IMR-90 (cell line): ENCODE results near the gene DNAH9. TPM values are rescaled to one million over a fixed set of nuclear protein-coding genes. Genes with fewer than 3 reads are reported as not detected.

Source experiments
- ATAC-seq: fragments of 200-7000 bp; cut with Tn5 transposase; 2 replicates; pipeline ENCODE4 v1.9.1; 2020; ENCODE audit warnings: low read depth, mild to moderate bottlenecking, moderate library complexity
- BruUV-seq: library from RNA; stranded (reverse); fragments of 400-500 nt; replicated peaks from 2 replicates; lab custom pipeline; 2021; lab: Mats Ljungman, UMichigan
- CTCF ChIA-PET: fragments of 300-600 bp; formaldehyde crosslinking; extraction: SDS; loops from one replicate; lab custom pipeline; 2021; ENCODE audit warnings: antibody characterized with exemption; lab: Yijun Ruan, JAX
- POLR2A ChIA-PET: fragments of 300-600 bp; sonication (Branson Sonifier 250); formaldehyde crosslinking; loops from one replicate; lab custom pipeline; 2022; ENCODE audit warnings: antibody characterized with exemption; ENCODE audit not compliant: unreplicated experiment; lab: Charles Lee
- DNase-seq: peaks from one replicate; pipeline ENCODE4 v3.0.0; 2013
- H2AFZ ChIP-seq: replicated peaks from 2 replicates; pipeline ENCODE3; 2013; ENCODE audit warnings: low read length, mild to moderate bottlenecking; ENCODE audit not compliant: poor library complexity
- H2AK5ac ChIP-seq: 2 replicates; pipeline ENCODE4 v1.6.1; 2013; ENCODE audit warnings: low read depth, low read length, inconsistent platforms
- H2AK9ac ChIP-seq: replicated peaks from 2 replicates; pipeline ENCODE3; 2013; ENCODE audit warnings: mild to moderate bottlenecking, low read depth, low read length, moderate library complexity; ENCODE audit not compliant: poor library complexity
- H2BK120ac ChIP-seq: 2 replicates; pipeline ENCODE4 v1.6.1; 2013; ENCODE audit warnings: low read depth, low read length, inconsistent platforms
- H2BK15ac ChIP-seq: 3 replicates; pipeline ENCODE4 v1.6.1; 2013; ENCODE audit warnings: low read depth, low read length, inconsistent platforms
- H2BK20ac ChIP-seq: 2 replicates; pipeline ENCODE4 v1.6.1; 2013; ENCODE audit warnings: low read depth, mild to moderate bottlenecking, inconsistent platforms, low read length, moderate library complexity
- H2BK5ac ChIP-seq: 2 replicates; pipeline ENCODE4 v1.6.1; 2013; ENCODE audit warnings: mild to moderate bottlenecking, low read depth, low read length, inconsistent platforms; ENCODE audit not compliant: poor library complexity, severe bottlenecking
- H3K14ac ChIP-seq: replicated peaks from 2 replicates; pipeline ENCODE4 v1.6.1; 2013; ENCODE audit warnings: low read depth, low read length, inconsistent platforms
- H3K18ac ChIP-seq: 2 replicates; pipeline ENCODE4 v1.6.1; 2013; ENCODE audit warnings: low read depth, low read length, control low read depth
- H3K23ac ChIP-seq: 2 replicates; pipeline ENCODE4 v1.6.1; 2013; ENCODE audit warnings: low read depth, low read length, inconsistent platforms
- H3K27ac ChIP-seq: 2 replicates; pipeline ENCODE4 v1.5.1; 2013; ENCODE audit warnings: mild to moderate bottlenecking, control low read depth, low read length; ENCODE audit not compliant: insufficient read depth
- H3K27me3 ChIP-seq: 2 replicates; pipeline ENCODE4 v1.6.1; 2013; ENCODE audit warnings: low read length; ENCODE audit not compliant: control insufficient read depth, insufficient read depth
- H3K36me3 ChIP-seq: 2 replicates; pipeline ENCODE4 v1.6.1; 2013; ENCODE audit warnings: low read length, mixed read lengths; ENCODE audit not compliant: control insufficient read depth, insufficient read depth
- H3K4ac ChIP-seq: 2 replicates; pipeline ENCODE4 v1.6.1; 2013; ENCODE audit warnings: low read depth, low read length, inconsistent platforms
- H3K4me1 ChIP-seq: 2 replicates; pipeline ENCODE4 v1.6.1; 2013; ENCODE audit warnings: low read length, mixed read lengths; ENCODE audit not compliant: control insufficient read depth, insufficient read depth
- H3K4me2 ChIP-seq: 2 replicates; pipeline ENCODE4 v1.6.1; 2013; ENCODE audit warnings: low read depth, mild to moderate bottlenecking, control low read depth, low read length, moderate library complexity
- H3K4me3 ChIP-seq: 2 replicates; pipeline ENCODE4 v1.5.1; 2013; ENCODE audit warnings: low read depth, mild to moderate bottlenecking, control low read depth, low read length, moderate library complexity; ENCODE audit not compliant: insufficient read depth
- H3K56ac ChIP-seq: 2 replicates; pipeline ENCODE4 v1.6.1; 2013; ENCODE audit warnings: low read length, inconsistent platforms; ENCODE audit not compliant: insufficient read depth; ENCODE audit errors: extremely low read depth
- H3K79me1 ChIP-seq, 2 experiments: 2 replicates each; pipeline ENCODE4 v1.6.1; 2013; ENCODE audit warnings: low read length in 2 of 2, inconsistent platforms in 1 of 2, low read depth in 1 of 2
- H3K9ac ChIP-seq: 2 replicates; pipeline ENCODE4 v1.6.1; 2013; ENCODE audit warnings: low read depth, low read length, control low read depth
- H3K9me1 ChIP-seq: 2 replicates; pipeline ENCODE4 v1.6.1; 2013; ENCODE audit warnings: low read length, inconsistent platforms; ENCODE audit not compliant: insufficient read depth
- H3K9me3 ChIP-seq: 2 replicates; pipeline ENCODE4 v1.6.1; 2013; ENCODE audit warnings: low read length; ENCODE audit not compliant: control insufficient read depth, insufficient read depth
- H4K20me1 ChIP-seq: 2 replicates; pipeline ENCODE4 v1.6.1; 2013; ENCODE audit warnings: low read length, inconsistent platforms; ENCODE audit not compliant: insufficient read depth
- H4K5ac ChIP-seq: 2 replicates; pipeline ENCODE4 v1.6.1; 2013; ENCODE audit warnings: mild to moderate bottlenecking, low read depth, low read length, control low read depth
- H4K8ac ChIP-seq, 2 experiments: 2 replicates each; pipeline ENCODE4 v1.6.1; 2013; ENCODE audit warnings: low read depth in 2 of 2, low read length in 2 of 2, control low read depth in 1 of 2, inconsistent platforms in 1 of 2
- H4K91ac ChIP-seq: 2 replicates; pipeline ENCODE4 v1.6.1; 2013; ENCODE audit warnings: low read depth, low read length, inconsistent platforms; ENCODE audit not compliant: insufficient read depth
- BHLHE40 ChIP-seq: fragments of 150-350 bp; IDR thresholded peaks from 2 replicates; pipeline ENCODE4 v1.6.1; 2016; ENCODE audit warnings: mild to moderate bottlenecking, low read depth, low read length
- CEBPB ChIP-seq: IDR thresholded peaks from 2 replicates; pipeline ENCODE4 v1.6.1; 2012; ENCODE audit warnings: low read depth, low read length, improper control_type of control experiment
- CHD1 ChIP-seq: IDR thresholded peaks from 2 replicates; pipeline ENCODE4 v1.6.1; 2012; ENCODE audit warnings: low read depth, low read length, improper control_type of control experiment
- FOS ChIP-seq: fragments of 150-350 bp; IDR thresholded peaks from 2 replicates; pipeline ENCODE4 v1.6.1; 2016; ENCODE audit warnings: low read depth, low read length
- MAFK ChIP-seq: IDR thresholded peaks from 2 replicates; pipeline ENCODE4 v1.6.1; 2012; ENCODE audit warnings: low read depth, low read length, improper control_type of control experiment
- MAZ ChIP-seq: IDR thresholded peaks from 2 replicates; pipeline ENCODE4 v1.6.1; 2012; ENCODE audit warnings: low read depth, mild to moderate bottlenecking, low read length, improper control_type of control experiment, moderate library complexity, borderline replicate concordance
- MXI1 ChIP-seq: IDR thresholded peaks from 2 replicates; pipeline ENCODE4 v1.6.1; 2012; ENCODE audit warnings: low read depth, mild to moderate bottlenecking, low read length, moderate library complexity, borderline replicate concordance
- NFE2L2 ChIP-seq: fragments of 150-350 bp; IDR thresholded peaks from 2 replicates; pipeline ENCODE4 v1.6.1; 2016; ENCODE audit warnings: low read depth, mild to moderate bottlenecking, low read length
- POLR2A ChIP-seq: IDR thresholded peaks from 2 replicates; pipeline ENCODE4 v1.6.1; 2012; ENCODE audit warnings: mild to moderate bottlenecking, low read depth, low read length
- RCOR1 ChIP-seq: IDR thresholded peaks from 2 replicates; pipeline ENCODE4 v1.6.1; 2012; ENCODE audit warnings: mild to moderate bottlenecking, low read length, improper control_type of control experiment; ENCODE audit not compliant: insufficient replicate concordance
- SMC3 ChIP-seq: fragments of 150-350 bp; IDR thresholded peaks from 2 replicates; pipeline ENCODE4 v1.6.1; 2016; ENCODE audit warnings: low read depth, mild to moderate bottlenecking, antibody characterized with exemption, low read length, moderate library complexity
- WGBS, 2 experiments: methylation state at CpG; one replicate each; pipeline versions ENCODE4 v1.1.5 to v1.1.7; 2013; ENCODE audit warnings: missing lambda C conversion rate in 2 of 2; ENCODE audit not compliant: insufficient read length in 1 of 2; ENCODE audit errors: extremely low coverage in 2 of 2; 5-methylcytosine and 5-hydroxymethylcytosine counted together
- dilution Hi-C: fragments of 300-500 bp; cut with HindIII; formaldehyde crosslinking; loops from one replicate; pipeline ENCODE4 v1.14.3; 2018; ENCODE audit warnings: low sequenced_read_pairs; ENCODE audit not compliant: unreplicated experiment
- in situ Hi-C: fragments of 300-500 bp; cut with MboI; formaldehyde crosslinking; loops from 3 replicates; pipeline ENCODE4 v1.14.3; 2019; ENCODE audit warnings: low sequenced_read_pairs, inconsistent platforms, mixed read lengths
- intact Hi-C: fragments of 100-400 bp; cut with micrococcal nuclease; formaldehyde crosslinking; loops from 2 replicates; pipeline ENCODE4 v1.10.0; 2022
- polyA plus RNA-seq, 3 experiments: library from polyadenylated mRNA; depleted of rRNA; stranded (reverse); fragments of >200 nt; gene quantifications; 2 replicates each; pipeline ENCODE4 v1.2.3, GENCODE V29; 2012; ENCODE audit warnings: low replicate concordance in 1 of 3
- total RNA-seq: library from RNA; depleted of rRNA; stranded (reverse); fragments of >200 nt; gene quantifications from 2 replicates; pipeline ENCODE4 v1.2.3, GENCODE V29; 2012
- TF ChIP-seq, protein P1 (sequence below): fragments of 150-350 bp; IDR thresholded peaks from 2 replicates; pipeline ENCODE4 v1.6.1; 2017; ENCODE audit warnings: mild to moderate bottlenecking, antibody characterized with exemption, low read length, low read depth

The DNAH9 gene
- total and polyA plus RNA-seq, 2 of the 4 experiments (the other 2 are of a cell fraction), result not detected

DNA sequence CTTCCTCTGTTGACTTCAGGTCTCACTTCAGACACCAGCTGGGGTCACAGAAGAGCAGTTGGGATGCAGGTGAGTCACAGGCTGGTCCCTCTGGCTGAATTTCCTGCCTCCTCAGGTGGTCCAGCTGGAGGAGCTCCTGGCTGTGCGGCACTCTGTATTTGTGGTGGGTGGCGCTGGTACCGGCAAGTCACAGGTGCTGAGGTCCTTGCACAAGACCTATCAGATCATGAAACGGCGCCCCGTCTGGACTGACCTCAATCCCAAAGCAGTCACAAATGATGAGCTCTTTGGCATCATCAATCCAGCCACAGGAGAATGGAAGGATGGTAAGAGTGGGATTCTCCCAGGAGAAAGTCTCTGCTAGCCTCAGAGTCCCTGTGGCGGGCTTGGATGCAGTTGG lies 149.2 kb downstream of the DNAH9 start:
- H3K56ac ChIP-seq, result no peak overlapping the region
- no peak overlapping the region for H3K4ac ChIP-seq
- H3K79me1 ChIP-seq, result no peaks in the 10 kb centered on the region
- 80% methylated on average over 2 of the region's 7 CpGs; no CpG with 5 or more reads in 1 of the 2 experiments for WGBS, 2 experiments
- dilution Hi-C loops, result no loop called here
- no peaks in the 10 kb centered on the region for H3K27me3 ChIP-seq
- H2BK20ac ChIP-seq, result no peak overlapping the region
- H3K14ac ChIP-seq, result no peak overlapping the region
- peaks cover 22% of the 10 kb centered on the region for H3K9me3 ChIP-seq
- no peak for ATAC-seq
- in situ Hi-C loops, result no loop called here
- H2AFZ ChIP-seq, result no peak overlapping the region
- no peak overlapping the region for H2BK15ac ChIP-seq
- H4K20me1 ChIP-seq, result no peaks in the 10 kb centered on the region
- no peak overlapping the region for H2AK9ac ChIP-seq
- no peak overlapping the region for H3K4me3 ChIP-seq
- H3K36me3 ChIP-seq, result no peaks in the 10 kb centered on the region
- H4K5ac ChIP-seq, result no peak overlapping the region
- no peak overlapping the region for H3K9ac ChIP-seq
- no peak for DNase-seq
- no TSS peak for BruUV-seq
- H3K27ac ChIP-seq, result no peak overlapping the region
- H3K9me1 ChIP-seq, result no peaks in the 10 kb centered on the region
- H3K23ac ChIP-seq, result no peak overlapping the region
- H4K91ac ChIP-seq, result no peak overlapping the region
- no peak overlapping the region for H2BK5ac ChIP-seq
- H2AK5ac ChIP-seq, result no peak overlapping the region
- CTCF ChIA-PET, result no interaction called here
- H3K4me1 ChIP-seq, result no peaks in the 10 kb centered on the region
- no peak overlapping the region for H2BK120ac ChIP-seq
- H3K18ac ChIP-seq, result no peak overlapping the region
- no peak overlapping the region for H4K8ac ChIP-seq
- intact Hi-C loops, result no loop called here
- POLR2A ChIA-PET, result no interaction called here
- H3K4me2 ChIP-seq, result no peak overlapping the region
- TF ChIP-seq FOS (no peak), MXI1 (no peak), SMC3 (no peak), RCOR1 (no peak), MAFK (no peak), CHD1 (no peak), POLR2A (no peak), BHLHE40 (no peak), NFE2L2 (no peak), CEBPB (no peak), MAZ (no peak)
- TF ChIP-seq, protein P1, sequence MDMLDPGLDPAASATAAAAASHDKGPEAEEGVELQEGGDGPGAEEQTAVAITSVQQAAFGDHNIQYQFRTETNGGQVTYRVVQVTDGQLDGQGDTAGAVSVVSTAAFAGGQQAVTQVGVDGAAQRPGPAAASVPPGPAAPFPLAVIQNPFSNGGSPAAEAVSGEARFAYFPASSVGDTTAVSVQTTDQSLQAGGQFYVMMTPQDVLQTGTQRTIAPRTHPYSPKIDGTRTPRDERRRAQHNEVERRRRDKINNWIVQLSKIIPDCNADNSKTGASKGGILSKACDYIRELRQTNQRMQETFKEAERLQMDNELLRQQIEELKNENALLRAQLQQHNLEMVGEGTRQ, result no peak
